Calu3 (cell line): ENCODE data around the gene CBX4. TPM values are rescaled to one million over a fixed set of nuclear protein-coding genes. Genes with fewer than 3 reads are reported as not detected.

Experiments
- BruUV-seq: library from RNA; stranded (reverse); fragments of 400-500 nt; replicated peaks from 2 replicates; lab custom pipeline; 2021; lab: Mats Ljungman, UMichigan
- CTCF ChIA-PET: fragments of 300-600 bp; sonication (Branson Sonifier 250); formaldehyde crosslinking; loops from one replicate; lab custom pipeline; 2022; ENCODE audit warnings: antibody characterized with exemption; lab: Charles Lee
- DNase-seq: peaks from one replicate; pipeline ENCODE4 v3.0.0; 2022
- H3K27ac Mint-ChIP-seq: one replicate; pipeline ENCODE4 v1.8.0; 2022; ENCODE audit warnings: mixed read lengths; ENCODE audit not compliant: unreplicated experiment
- H3K27me3 Mint-ChIP-seq: one replicate; pipeline ENCODE4 v1.8.0; 2022; ENCODE audit warnings: mixed read lengths; ENCODE audit not compliant: unreplicated experiment
- H3K36me3 Mint-ChIP-seq: one replicate; pipeline ENCODE4 v1.8.0; 2022; ENCODE audit warnings: mild to moderate bottlenecking, moderate library complexity, mixed read lengths; ENCODE audit not compliant: insufficient read depth, unreplicated experiment
- H3K4me1 Mint-ChIP-seq: one replicate; pipeline ENCODE4 v1.8.0; 2022; ENCODE audit warnings: mild to moderate bottlenecking, low read depth, mixed read lengths; ENCODE audit not compliant: unreplicated experiment
- H3K4me3 Mint-ChIP-seq: one replicate; pipeline ENCODE4 v1.8.0; 2022; ENCODE audit warnings: mild to moderate bottlenecking, low read depth, moderate library complexity, mixed read lengths; ENCODE audit not compliant: unreplicated experiment
- H3K9me3 Mint-ChIP-seq: one replicate; pipeline ENCODE4 v1.8.0; 2022; ENCODE audit warnings: low read depth, mixed read lengths; ENCODE audit not compliant: unreplicated experiment
- CTCF ChIP-seq: fragments of 200-600 bp; IDR thresholded peaks from one replicate; pipeline ENCODE4 v1.8.0; 2022; ENCODE audit warnings: antibody characterized with exemption; ENCODE audit not compliant: unreplicated experiment
- intact Hi-C: fragments of 100-400 bp; cut with micrococcal nuclease; formaldehyde crosslinking; loops from one replicate; pipeline ENCODE4 v1.10.0; 2022; ENCODE audit not compliant: unreplicated experiment
- total RNA-seq: library from RNA; stranded (reverse); gene quantifications from 2 replicates; pipeline ENCODE4 v1.2.3, GENCODE V29; 2022

CBX4 gene
- total RNA-seq, 1 experiment from 2014 or later, result 40.2 TPM

GRCh38 chr17:79843816-79844800 is 4.9 kb upstream of the CBX4 start:
- no TSS peak for BruUV-seq
- no peak for TF ChIP-seq CTCF
- Mint-ChIP-seq H3K27me3 (peaks cover 38% of the 10 kb centered on the region), H3K36me3 (peaks cover 31% of the 10 kb centered on the region), H3K4me1 (no peaks in the 10 kb centered on the region), H3K27ac (no peak overlapping the region), H3K9me3 (no peaks in the 10 kb centered on the region), H3K4me3 (peak overlapping the region; percentile 64)
- peak; percentile 73 for DNase-seq
- CTCF ChIA-PET, result interaction anchor here (0.6 to 2.5 kb wide), 10 partner anchors 9 to 148 kb away, joined by 3 to 9 read pairs (median 5); partner anchors contain the start of gene CBX8
- intact Hi-C loops, result no loop called here

- peak overlapping the region; percentile 64 for H3K4me3 Mint-ChIP-seq
- intact Hi-C loops, result no loop called here
- peaks cover 38% of the 10 kb centered on the region for H3K27me3 Mint-ChIP-seq
- H3K36me3 Mint-ChIP-seq, result peaks cover 37% of the 10 kb centered on the region
- H3K4me1 Mint-ChIP-seq, result no peaks in the 10 kb centered on the region
- no peak overlapping the region for H3K27ac Mint-ChIP-seq
- no peak for DNase-seq
- CTCF ChIA-PET, result interaction anchor here (2.5 kb wide), 1 partner anchor 76 kb away, joined by 7 read pairs; no protein-coding TSS in a partner anchor
- no peak for TF ChIP-seq CTCF
- no peaks in the 10 kb centered on the region for H3K9me3 Mint-ChIP-seq
- BruUV-seq, result no TSS peak
Observed at GRCh38 chr17:79843474-79843815, 4.2 kb upstream of the CBX4 start.

- CTCF ChIA-PET, result interaction anchor here (0.6 kb wide), 1 partner anchor 781 kb away, joined by 6 read pairs; no protein-coding TSS in a partner anchor
Observed at GRCh38 chr17:79842656-79843473, 3.6 kb upstream of the CBX4 start.

More at GRCh38 chr17:79842656-79843473, 3.6 kb upstream of the CBX4 start:
- intact Hi-C loops, result no loop called here
- H3K27me3 Mint-ChIP-seq, result peaks cover 38% of the 10 kb centered on the region
- H3K4me1 Mint-ChIP-seq, result no peaks in the 10 kb centered on the region
- H3K9me3 Mint-ChIP-seq, result no peaks in the 10 kb centered on the region
- TF ChIP-seq CTCF, result no peak
- H3K27ac Mint-ChIP-seq, result no peak overlapping the region
- no peak for DNase-seq
- peaks cover 43% of the 10 kb centered on the region for H3K36me3 Mint-ChIP-seq
- peak overlapping the region; percentile 64 for H3K4me3 Mint-ChIP-seq
- BruUV-seq, result no TSS peak
